Loucy (cell line): ENCODE results near the gene DGCR8.

Experiments
- H2AFZ ChIP-seq: fragments of 200-600 bp; sonication (generic); 2 replicates; pipeline ENCODE4 v1.6.0; 2016; ENCODE audit warnings: antibody characterized with exemption, mild to moderate bottlenecking, low read length, moderate library complexity
- H3F3A ChIP-seq: fragments of 200-600 bp; 2 replicates; pipeline ENCODE4 v1.6.0; 2016; ENCODE audit warnings: antibody characterized with exemption, low read depth, mild to moderate bottlenecking
- H3K27me3 ChIP-seq: fragments of 200-600 bp; sonication (generic); 2 replicates; pipeline ENCODE4 v1.6.1; 2014; ENCODE audit warnings: low read length, mild to moderate bottlenecking; ENCODE audit not compliant: insufficient read depth, poor library complexity, severe bottlenecking
- H3K36me3 ChIP-seq: fragments of 200-600 bp; sonication (generic); 2 replicates; pipeline ENCODE4 v1.6.1; 2016; ENCODE audit warnings: low read length; ENCODE audit not compliant: insufficient read depth
- H3K4me1 ChIP-seq: fragments of 200-600 bp; sonication (generic); 2 replicates; pipeline ENCODE4 v1.5.1; 2014; ENCODE audit warnings: low read length, mild to moderate bottlenecking; ENCODE audit not compliant: insufficient read depth, poor library complexity, severe bottlenecking
- H3K4me2 ChIP-seq: fragments of 200-600 bp; sonication (generic); 2 replicates; pipeline ENCODE4 v1.6.0; 2014; ENCODE audit warnings: antibody characterized with exemption, low read length, low read depth, mild to moderate bottlenecking; ENCODE audit not compliant: poor library complexity, severe bottlenecking
- H3K4me3 ChIP-seq: fragments of 200-600 bp; sonication (generic); 2 replicates; pipeline ENCODE4 v1.5.1; 2014; ENCODE audit warnings: low read length, mild to moderate bottlenecking, mixed read lengths; ENCODE audit not compliant: poor library complexity, severe bottlenecking
- H3K79me2 ChIP-seq: fragments of 200-600 bp; sonication (generic); 2 replicates; pipeline ENCODE4 v1.6.1; 2014; ENCODE audit warnings: low read length; ENCODE audit not compliant: insufficient read depth
- H3K9ac ChIP-seq: fragments of 200-600 bp; sonication (generic); 2 replicates; pipeline ENCODE4 v1.6.0; 2014; ENCODE audit warnings: mild to moderate bottlenecking, low read depth, low read length, moderate library complexity; ENCODE audit not compliant: poor library complexity, severe bottlenecking
- H3K9me2 ChIP-seq: fragments of 200-600 bp; sonication (generic); replicated peaks from 2 replicates; pipeline ENCODE4 v1.6.1; 2016; ENCODE audit warnings: low read depth, low read length, mixed read lengths
- H3K9me3 ChIP-seq: fragments of 200-600 bp; sonication (generic); 2 replicates; pipeline ENCODE4 v1.6.1; 2014; ENCODE audit warnings: mild to moderate bottlenecking, antibody characterized with exemption, low read length, low read depth; ENCODE audit not compliant: insufficient read depth
- H4K20me1 ChIP-seq: fragments of 200-600 bp; sonication (generic); 2 replicates; pipeline ENCODE4 v1.6.0; 2014; ENCODE audit warnings: antibody characterized with exemption, low read length, mild to moderate bottlenecking; ENCODE audit not compliant: insufficient read depth, poor library complexity, severe bottlenecking
- CTCF ChIP-seq: fragments of 200-600 bp; sonication (generic); conservative IDR thresholded peaks from 2 replicates; pipeline ENCODE4 v1.5.1; 2014; ENCODE audit warnings: mild to moderate bottlenecking, antibody characterized with exemption, low read length
- EZH2phosphoT487 ChIP-seq: fragments of 200-600 bp; IDR thresholded peaks from 2 replicates; pipeline ENCODE4 v1.6.1; 2018; ENCODE audit warnings: antibody characterized with exemption, mild to moderate bottlenecking, moderate library complexity, borderline replicate concordance

Gene DGCR8

GRCh38 chr22:20043057-20043996 is 36.7 kb upstream of the DGCR8 start:
- Histone ChIP-seq H3K36me3 (no peaks in the 10 kb centered on the region; the same call in 1 of the 2 replicates), H3K9ac (no peak overlapping the region), H3K27me3 (no peaks in the 10 kb centered on the region), H3K4me2 (no peak overlapping the region), H3F3A (no peaks in the 10 kb centered on the region), H4K20me1 (no peaks in the 10 kb centered on the region), H3K4me3 (no peak overlapping the region), H2AFZ (no peak overlapping the region), H3K9me2 (no peaks in the 10 kb centered on the region), H3K9me3 (no peaks in the 10 kb centered on the region), H3K4me1 (no peaks in the 10 kb centered on the region), H3K79me2 (no peaks in the 10 kb centered on the region)
- no peak for TF ChIP-seq CTCF
- no peak for TF ChIP-seq EZH2phosphoT487

- Histone ChIP-seq H3K9ac (no peak overlapping the region), H3K9me3 (no peaks in the 10 kb centered on the region), H3K4me2 (no peak overlapping the region), H3K9me2 (no peaks in the 10 kb centered on the region), H2AFZ (no peak overlapping the region), H4K20me1 (no peaks in the 10 kb centered on the region), H3K36me3 (no peaks in the 10 kb centered on the region; the same call in 1 of the 2 replicates), H3F3A (no peaks in the 10 kb centered on the region), H3K27me3 (no peaks in the 10 kb centered on the region), H3K4me3 (no peak overlapping the region), H3K79me2 (no peaks in the 10 kb centered on the region), H3K4me1 (no peaks in the 10 kb centered on the region)
- no peak for TF ChIP-seq CTCF
- TF ChIP-seq EZH2phosphoT487, result no peak
These were observed 36.1 kb upstream of the DGCR8 start for GRCh38 chr22:20043997-20044342.

- Histone ChIP-seq H3K4me2 (no peak overlapping the region), H3K9ac (no peak overlapping the region)
These were observed 35.4 kb upstream of the DGCR8 start for GRCh38 chr22:20044495-20045151.

More at GRCh38 chr22:20044495-20045151, 35.4 kb upstream of the DGCR8 start:
- H4K20me1 ChIP-seq, result no peaks in the 10 kb centered on the region
- no peak overlapping the region for H2AFZ ChIP-seq
- no peaks in the 10 kb centered on the region for H3F3A ChIP-seq
- H3K9me2 ChIP-seq, result no peaks in the 10 kb centered on the region
- H3K79me2 ChIP-seq, result no peaks in the 10 kb centered on the region
- TF ChIP-seq EZH2phosphoT487 (no peak), CTCF (no peak)
- no peaks in the 10 kb centered on the region for H3K27me3 ChIP-seq
- H3K4me3 ChIP-seq, result no peak overlapping the region
- no peaks in the 10 kb centered on the region for H3K9me3 ChIP-seq
- H3K36me3 ChIP-seq, result no peaks in the 10 kb centered on the region; the same call in 1 of the 2 replicates
- no peaks in the 10 kb centered on the region for H3K4me1 ChIP-seq
